HG02610 (cell line): ENCODE measurements around the gene KIF26B.

Source experiments
- ATAC-seq: cut with Tn5 transposase; IDR thresholded peaks from one replicate; pipeline ENCODE4 v1.9.1; 2021; ENCODE audit warnings: mild to moderate bottlenecking, moderate library complexity; ENCODE audit not compliant: unreplicated experiment

The KIF26B gene

DNA sequence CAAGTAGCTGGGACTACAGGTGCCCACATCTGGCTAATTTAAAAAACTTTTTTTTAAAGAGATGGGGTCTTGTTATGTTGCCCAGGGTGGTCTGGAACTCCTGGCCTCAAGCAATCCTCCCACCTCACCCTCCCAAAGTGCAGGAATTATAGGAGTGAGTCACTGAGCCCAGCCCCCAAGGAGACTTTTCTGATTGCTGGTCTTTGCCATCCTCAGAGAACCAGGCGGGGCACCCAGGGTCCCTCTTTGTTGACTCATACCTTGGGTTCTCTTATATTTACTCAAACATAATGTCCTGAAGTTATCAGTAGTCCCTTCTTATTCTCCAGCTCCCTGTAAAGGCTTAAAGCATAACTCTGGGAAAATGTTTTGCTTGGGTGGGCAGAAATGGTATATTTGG is 51.1 kb downstream of the KIF26B start:
- ATAC-seq = no peak

DNA sequence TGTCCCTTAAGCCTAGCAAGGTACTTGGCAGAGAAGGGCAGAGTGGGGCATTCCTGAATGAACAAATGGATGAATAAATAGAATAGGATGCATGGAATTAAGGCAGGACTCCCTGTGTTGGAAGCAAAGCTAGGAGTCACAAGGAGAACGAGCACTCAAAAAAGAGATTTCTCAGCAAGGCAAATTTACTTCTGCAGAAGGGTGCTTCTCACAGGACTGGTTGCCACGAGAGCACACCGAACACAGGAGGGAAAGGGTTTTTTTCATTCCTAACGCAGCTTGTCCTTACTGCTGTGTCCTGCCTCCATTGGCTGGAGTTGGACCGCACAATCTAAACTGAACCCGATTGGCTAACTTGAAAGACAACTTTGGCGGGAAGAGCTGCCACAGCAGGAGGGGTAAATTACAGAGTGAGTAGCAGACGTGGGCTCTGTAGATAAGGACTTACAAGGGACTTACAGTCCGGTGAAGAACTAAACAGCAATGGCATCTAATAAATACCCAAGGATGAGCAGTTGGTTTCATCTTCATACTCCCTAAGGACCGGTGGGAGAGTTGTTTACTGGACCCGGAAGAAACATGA is 52.4 kb downstream of the KIF26B start:
- ATAC-seq = no peak

DNA sequence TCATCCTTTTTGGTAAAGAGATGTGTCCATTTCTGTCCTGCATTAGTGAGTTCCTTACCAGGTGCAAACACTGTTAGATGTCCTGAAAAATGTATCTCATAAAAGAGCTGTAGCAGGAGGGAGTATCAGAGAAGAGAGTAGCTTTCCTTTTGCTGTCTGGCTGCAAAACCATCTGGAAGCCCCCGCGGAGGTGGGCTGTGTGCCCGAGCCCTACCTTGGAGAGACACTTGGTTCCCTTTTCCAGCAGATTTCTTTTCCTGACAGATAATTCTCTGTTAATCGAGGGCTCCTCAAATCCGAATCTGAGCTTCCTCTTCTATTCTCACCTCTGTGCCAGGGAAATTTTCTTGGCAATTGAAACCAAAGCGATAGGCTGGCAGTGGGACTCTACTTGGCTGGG is 53.0 kb downstream of the KIF26B start:
- no peak for ATAC-seq

DNA sequence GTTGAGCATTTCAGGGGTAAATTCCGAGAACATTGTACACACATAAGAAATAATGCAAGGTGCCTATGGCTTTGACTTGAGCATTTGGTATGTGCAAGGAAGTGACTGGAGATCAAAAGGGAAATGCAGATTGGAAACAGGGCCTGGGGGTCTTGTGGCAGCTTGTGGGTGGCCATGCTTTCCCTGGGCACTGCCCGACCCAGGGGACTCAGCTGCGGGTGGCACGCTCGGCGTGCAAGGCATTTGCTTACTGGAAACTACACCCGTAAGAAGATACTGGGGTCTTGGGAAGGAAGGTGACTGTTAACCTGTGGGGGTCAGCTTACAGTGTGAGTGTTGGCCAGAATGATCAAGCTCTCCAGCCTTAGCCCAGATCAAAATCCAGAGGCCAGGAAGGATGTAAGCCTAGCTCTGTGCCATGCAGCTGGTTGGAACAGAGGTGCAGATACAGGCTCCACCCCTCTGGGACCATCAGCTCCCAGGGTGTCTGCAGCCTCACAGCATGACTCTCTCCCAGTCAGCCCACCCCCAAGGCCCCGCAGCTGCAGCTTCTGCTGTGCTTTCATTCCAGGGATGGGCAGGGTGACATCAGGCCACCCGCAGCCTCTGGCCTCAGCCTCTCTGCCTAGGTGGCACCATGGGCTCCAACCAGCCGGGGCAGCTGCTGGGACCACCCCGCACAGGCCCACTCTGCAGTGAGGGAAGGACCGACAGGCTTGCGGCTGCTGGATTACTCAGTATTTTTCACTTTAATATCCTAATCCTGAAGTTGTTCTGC is 55.1 kb downstream of the KIF26B start:
- no peak for ATAC-seq

DNA sequence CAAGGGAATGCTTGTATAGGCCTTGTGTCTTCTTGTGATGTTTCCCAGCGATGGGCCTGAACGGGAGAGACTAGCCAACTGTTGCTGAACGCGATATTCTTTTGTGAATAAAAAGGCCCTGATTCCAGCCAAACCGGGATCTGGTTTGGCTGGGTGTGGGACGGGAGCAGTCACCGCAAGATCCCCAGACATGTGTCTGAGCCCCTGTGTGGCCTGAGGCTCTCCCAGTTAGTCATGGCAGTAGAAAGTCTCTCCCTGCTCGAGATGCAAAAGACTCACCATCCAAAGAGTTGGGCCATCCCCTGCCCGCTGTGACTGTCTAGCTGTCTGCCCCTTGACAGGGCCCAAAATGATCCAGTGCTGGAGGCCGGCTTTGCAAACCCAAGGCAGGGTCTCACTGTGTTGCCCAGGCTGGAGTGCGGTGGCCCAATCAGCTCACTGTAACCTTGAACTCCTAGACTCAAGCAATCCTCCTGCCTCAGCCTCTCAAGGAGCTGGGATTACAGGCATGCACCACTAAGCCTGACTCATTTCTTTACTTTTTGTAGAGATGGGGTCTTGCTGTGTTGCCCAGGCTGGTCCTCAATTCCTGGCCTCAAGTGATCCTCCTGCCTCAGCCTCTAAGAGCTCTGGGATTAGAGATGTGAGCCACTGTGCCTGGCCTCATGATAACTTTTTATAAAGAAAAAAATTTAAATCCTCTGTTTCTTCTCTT is 56.4 kb downstream of the KIF26B start:
- no peak for ATAC-seq

DNA sequence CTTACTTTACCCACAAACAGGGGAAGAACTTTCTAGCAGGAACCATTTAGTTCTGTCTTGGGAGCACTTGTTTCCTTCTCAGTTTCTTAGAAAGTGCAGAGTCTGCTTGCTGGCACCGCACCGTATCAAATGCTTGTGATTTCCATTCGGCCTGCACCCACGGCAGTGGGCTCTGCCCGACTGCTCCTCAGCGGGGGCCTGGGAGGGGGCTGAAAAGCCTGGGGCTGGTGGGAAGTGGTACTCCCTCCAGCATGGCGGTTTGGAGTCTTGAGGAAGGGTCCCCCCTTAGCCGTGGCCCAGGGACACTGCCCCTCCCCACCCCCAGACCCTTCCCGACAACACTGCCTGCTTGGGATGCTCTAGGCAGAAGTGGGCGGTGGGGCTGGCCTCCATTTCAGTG is 57.0 kb downstream of the KIF26B start:
- no peak for ATAC-seq

DNA sequence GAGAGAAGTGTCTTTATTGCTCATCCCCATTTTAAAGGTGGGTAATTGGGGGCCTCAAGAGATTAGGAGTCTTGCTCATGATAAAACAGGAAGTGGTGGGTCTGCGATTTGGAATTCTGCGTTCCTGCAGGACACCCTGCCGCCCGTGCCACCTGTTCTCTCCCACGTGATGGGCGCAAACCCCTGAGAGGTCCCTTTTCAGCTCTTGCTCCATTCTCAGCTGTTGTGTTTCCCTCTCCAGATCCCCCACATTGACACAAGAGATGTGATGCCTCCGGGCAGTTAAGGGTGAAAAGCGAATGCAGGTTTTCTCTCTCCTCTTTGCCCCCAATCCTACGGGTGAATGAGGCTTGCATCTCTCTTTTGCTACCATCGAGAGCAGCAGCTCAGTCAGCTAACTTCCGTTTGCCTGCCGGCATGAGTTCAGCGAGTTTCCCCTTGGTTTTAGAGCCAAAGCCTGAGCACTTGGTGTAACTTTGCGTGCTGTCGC is 57.5 kb downstream of the KIF26B start:
- no peak for ATAC-seq

DNA sequence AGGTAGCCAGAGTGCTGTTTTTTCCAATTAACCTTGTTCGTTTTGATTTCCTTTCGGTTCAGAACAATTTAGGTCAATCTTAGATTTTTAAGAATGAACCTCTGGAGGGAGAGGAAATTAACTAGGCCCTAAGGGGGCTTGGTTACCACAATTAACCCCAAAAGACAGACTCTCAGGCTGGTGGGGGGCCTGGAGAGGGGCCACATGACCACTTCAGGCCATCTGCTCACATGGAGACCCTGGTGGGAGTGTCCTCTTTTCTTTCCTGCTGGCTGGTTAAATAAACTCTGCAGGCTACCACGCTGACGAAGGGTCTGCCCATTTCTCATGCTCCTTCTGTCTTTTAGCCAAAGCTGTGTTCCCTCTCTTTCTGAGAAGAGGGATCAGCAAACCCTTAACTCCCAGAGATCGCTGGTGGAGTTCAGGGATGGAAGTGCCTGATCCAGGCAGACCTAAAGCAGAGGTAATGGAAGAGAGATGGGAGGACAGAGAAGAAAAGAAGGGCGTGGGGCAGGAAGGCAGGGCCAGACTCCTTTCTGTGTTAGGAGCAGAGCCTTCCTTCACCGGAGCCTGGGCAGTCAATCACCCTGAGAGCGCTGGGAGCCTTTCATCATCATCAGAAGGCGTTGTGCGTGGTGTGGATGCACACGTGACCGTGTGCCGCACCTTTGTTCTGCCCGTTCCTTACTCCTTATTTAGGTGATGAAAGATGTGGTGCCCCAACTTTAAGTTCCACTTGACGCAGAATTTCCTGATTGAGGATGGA is 58.5 kb downstream of the KIF26B start:
- no peak for ATAC-seq

DNA sequence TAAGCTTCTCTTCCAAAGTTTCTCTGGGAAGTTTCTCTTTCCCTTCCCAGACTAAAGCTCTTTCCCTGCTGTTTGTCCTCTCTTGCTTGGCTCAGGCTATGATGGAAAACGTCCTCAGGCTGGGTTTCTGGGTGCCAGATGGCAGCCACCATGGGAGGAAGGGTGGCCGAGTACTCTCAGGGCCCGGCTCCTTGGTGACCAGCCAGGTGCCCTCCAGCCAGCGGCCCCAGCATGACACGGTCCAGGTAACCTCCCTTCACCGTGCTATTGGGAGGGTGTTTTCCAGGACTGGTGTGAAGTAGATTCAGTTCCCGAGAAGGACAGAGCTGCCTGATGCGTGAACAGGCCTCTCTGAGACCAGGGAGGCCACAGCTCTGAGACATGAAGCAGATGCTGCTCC is 60.3 kb downstream of the KIF26B start:
- no peak for ATAC-seq

DNA sequence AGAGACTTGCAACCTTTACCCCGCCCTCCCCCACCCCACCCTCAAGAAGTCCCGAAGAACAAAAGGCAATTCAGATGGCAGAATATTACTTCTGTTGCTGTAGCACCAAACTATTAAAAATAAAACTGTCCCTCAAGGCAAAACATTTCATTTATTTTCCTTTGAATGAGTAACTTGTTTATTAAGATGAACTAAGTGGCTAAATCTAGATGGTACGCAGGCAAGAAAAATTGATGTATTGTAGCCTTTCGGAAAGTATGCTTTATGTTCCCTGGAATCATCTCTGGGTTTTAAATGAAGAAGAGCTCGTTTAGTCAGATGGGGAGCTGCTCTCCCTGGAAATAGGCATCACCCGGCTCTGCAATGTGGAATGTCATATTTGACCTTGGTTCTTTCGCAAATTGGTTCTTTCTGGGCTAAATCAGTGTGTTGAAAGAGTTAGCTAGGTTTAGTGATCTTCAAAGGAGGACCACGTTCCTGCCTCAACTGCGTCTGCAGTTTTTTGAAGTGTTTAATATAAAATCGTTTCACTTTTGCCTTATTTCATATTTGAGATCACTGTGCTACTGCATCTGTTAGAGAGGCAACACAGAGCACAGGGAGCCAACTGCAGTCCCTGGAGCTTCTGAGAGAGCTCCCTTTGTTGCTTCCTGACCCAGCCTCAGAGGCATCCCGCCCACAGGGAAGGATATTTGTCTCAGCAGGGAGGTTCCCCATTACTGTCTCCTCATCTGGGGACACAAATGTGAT is 61.8 kb downstream of the KIF26B start:
- no peak for ATAC-seq

DNA sequence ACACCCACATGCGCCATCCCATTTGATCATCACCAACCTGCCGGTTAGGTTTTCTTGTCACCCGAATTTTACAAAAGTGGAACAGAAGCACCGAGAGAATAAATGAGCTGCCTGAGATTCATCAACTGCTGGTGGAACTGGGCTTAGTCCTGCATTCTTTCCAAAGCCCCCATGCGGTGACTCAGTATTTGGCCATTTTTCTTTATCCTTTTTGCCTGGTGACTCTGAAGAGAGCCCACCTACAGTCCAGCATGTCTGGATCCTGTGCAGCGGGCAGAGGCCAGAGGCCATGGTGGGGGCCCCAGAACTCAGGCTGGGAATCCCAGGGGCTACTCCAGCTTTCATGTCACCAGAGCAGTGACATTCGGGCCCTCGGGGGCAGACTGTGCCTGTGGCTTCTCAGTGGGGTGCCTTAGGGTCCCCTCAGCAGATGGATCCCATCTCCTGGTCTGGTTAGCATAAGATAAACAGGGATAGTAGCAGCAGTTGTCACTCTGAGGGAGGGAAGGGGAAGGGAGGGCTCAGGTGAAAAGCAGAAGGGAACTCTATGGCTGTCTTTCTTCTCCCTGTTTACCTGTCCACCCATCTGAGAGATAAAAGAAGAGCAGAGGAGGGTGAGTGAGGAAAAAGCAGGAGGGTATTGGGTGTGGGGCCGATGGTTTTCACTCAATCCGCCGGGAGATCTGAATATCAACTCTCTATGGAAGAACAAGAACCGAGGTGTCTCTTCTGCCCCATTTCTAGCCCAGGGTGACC is 63.2 kb downstream of the KIF26B start:
- ATAC-seq = no peak

DNA sequence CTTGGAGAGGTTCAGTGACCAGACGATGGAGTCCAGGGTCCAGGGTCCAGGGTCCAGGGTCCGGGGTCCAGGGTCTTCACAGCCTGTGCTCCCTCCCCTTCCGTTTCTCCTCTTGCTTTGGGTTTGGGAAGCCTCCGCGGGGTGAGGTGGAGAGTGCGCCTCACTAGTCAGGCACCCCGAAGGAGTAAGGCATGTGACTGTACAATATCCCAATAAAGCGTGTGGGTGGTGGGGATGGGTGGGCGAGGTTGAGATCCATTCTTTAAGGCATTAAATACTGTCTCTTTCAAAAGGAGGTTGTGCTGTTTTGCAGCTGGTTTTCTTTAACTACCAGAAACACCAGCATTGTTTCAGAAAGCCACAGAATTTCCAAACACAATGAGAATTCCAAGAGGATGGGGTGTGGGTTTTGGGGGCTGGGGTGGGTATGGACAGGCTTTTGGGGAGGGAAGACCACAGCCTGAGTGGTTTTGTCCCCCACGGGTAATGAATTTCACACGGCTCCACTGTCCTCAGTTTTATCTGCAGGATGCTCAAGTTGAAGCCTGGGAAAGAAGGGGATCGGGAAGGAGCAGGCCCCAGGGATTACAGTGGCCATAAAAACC is 65.7 kb downstream of the KIF26B start:
- ATAC-seq = no peak

DNA sequence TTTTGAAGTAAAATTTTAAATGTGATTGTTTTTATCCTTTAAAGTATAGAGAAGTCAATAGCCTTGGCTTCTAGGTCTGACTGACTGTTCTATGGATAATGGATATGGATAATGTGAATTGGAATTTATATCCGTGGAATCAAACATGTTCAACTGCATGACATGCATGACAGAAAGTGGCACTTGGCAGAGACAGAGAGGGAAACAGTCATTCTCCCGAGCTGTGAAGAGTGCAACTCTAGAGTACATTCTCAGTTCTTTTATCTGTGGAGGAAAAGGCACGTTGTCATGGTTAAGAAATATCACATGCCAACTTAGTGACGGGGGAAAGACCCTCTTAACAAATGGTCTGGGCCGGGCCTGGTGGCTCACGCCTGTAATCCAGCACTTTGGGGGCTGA is 67.0 kb downstream of the KIF26B start:
- ATAC-seq = no peak

DNA sequence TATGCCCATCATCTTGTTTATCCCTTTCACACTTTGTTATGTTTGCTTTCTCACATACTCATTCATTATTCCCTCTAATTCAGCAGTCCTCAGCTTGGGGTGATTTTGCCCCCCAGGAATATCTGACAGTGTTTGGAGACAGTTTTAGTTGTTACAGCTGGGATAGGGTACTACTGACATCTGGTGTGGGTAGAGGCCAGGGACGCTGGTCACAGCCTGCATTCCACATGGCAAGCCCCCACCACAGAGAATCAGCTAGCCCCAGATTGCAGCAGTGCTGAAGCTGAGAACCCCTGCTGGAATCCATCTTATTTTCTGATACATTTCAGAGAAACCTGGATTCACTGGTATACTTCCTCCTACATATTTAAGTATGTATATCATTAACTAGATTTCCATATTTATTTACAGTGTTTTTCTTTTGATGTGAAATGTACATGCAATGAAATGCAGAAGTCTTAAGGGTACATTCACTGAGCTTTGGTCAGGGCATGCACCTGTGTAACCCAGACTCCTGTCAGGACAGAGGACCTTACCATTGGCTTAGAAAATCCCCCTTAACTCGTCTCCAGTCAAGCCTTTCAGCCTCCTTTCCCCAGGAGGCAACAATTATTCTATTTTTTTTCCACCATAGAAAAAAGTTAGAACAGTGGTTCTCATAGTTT is 68.3 kb downstream of the KIF26B start:
- ATAC-seq = no peak

DNA sequence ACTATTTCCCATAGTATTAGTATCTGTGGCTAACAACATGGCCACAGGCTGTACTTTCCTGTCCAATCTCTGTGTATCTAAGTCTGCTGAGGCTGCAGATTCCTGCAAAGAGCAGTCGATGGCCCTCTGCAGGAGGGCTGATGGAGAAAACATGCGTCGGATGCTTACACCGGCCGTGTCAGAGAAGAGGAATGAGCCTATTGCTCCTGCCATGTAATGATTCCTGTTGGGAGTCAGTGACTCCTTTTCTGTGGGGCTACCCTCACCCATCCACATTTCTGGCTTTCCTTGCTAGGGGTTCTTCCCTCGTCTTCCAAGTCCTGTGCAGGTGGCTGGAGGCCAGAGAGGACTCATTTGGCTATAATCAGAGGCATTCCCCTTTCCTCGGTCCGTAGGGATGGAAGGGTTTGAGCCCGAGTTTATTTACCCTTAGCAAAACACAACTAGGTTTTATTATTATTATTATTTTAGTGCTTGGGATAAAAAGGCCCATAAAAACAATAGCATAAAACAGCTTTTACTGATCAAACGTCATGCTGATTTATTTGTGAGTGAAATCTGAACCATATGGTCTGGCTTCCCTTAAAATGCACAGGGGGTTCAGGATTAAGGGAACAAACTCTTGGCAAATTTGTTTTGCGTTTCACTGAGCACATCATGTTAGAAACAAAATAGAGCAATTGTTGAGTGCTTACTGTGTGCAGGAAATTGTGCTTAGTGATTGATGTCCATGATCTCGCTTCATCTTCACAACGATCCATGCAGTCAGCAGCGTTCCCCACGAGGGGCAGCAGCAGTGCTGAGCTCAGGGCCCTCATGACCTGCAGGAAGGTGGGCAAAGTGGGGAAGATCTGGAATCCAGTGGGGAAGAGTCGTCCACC is 70.8 kb downstream of the KIF26B start:
- no peak for ATAC-seq

DNA sequence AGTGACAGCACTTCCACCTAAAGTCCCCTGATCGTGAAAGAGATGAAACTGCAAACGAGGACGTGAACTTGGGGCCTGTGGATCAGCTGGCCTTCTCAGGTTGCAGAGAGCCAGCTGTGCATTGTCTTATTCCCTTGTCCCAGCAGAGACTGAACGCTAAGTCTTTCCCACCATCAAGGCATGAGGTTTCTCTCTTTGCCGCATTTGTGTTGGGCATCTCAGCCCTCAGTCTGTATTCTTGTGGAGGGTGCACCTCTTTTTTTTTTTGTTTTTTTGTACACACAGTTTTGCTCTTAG is 71.4 kb downstream of the KIF26B start:
- ATAC-seq = no peak

DNA sequence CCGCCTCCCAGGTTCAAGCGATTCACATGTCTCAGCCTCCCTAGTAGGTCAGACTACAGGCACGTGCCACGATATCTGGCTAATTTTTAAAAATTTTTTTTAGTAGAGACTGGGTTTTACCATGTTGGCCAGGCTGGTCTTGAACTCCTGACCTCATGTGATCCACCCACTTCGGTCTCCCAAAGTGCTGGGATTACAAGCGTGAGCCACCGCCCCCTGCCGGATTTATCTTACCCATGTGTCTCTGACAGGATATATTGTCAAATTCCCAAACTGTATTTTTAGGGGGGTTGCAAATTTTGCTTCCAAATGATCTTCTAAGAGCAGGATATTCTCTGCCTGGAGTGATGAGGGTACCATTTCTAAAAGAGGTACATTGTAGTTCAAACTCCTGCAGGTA is 74.3 kb downstream of the KIF26B start:
- no peak for ATAC-seq

DNA sequence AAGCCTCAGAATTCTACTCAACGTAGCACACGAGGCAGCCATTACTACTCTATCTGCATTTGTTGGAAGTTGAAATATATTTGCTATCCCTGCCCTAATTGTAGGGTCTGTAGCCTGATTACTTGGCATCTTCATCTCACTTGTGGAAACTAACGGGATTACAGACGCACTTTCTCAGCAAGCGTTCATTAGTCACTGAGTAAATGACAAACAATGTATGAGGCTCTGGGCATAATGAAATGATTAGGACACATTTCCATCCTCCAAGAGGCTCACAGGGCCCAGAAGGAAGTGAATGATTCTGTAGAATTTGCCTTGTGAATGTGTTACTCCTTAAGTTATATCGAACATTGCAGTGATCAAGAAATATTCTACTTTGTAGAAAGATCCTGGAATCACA is 78.1 kb downstream of the KIF26B start:
- ATAC-seq = no peak
